GM18520 (cell line): Measurements from ENCODE around the gene PRADC1.
A peak's percentile ranks its signal among the peaks of the same experiment; 100 is the strongest.
"Not testable (repeated sequence)": the region's sequence is repeated elsewhere in the genome, so short reads cannot be mapped to it uniquely, and the experiment has no call there.

ENCODE experiments used
- ATAC-seq: cut with Tn5 transposase; IDR thresholded peaks from one replicate; pipeline ENCODE4 v1.9.1; 2021; ENCODE audit not compliant: unreplicated experiment

Gene PRADC1

GRCh38 chr2:73233154-73233931 is at the start of gene PRADC1:
PRADC1 (minus strand) TSS chr2:73233239; CDS start chr2:73233160, 79 bp downstream.
- peak; percentile 92 for ATAC-seq

GRCh38 chr2:73281244-73281643 is 48.2 kb upstream of the PRADC1 start:
- ATAC-seq, result no peak

- no peak for ATAC-seq
Measured at GRCh38 chr2:73279852-73280251, 46.8 kb upstream of the PRADC1 start.

DNA sequence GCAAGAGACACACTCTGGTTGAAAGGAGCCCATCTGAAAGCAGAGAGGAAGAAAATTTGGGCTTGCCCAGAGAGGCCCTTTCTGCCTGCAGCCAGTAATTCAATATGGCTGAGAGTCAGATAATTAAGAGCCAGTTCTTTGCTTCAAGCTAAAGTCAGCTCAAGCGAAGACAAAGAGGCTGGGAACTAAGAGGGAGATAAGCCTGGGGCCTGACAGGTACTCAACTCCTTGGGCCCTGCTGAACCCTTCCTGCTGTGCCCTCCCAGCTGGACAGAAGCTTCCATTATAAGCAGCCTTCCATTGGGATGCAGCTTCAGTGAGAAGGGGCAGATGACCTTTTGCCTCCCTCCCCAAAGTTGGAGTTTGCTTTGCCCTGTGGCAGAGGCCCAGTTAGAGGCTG is 39.2 kb upstream of the PRADC1 start:
- ATAC-seq, result no peak

GRCh38 chr2:73269686-73270465 is 36.8 kb upstream of the PRADC1 start:
- peak; percentile 13 for ATAC-seq

DNA sequence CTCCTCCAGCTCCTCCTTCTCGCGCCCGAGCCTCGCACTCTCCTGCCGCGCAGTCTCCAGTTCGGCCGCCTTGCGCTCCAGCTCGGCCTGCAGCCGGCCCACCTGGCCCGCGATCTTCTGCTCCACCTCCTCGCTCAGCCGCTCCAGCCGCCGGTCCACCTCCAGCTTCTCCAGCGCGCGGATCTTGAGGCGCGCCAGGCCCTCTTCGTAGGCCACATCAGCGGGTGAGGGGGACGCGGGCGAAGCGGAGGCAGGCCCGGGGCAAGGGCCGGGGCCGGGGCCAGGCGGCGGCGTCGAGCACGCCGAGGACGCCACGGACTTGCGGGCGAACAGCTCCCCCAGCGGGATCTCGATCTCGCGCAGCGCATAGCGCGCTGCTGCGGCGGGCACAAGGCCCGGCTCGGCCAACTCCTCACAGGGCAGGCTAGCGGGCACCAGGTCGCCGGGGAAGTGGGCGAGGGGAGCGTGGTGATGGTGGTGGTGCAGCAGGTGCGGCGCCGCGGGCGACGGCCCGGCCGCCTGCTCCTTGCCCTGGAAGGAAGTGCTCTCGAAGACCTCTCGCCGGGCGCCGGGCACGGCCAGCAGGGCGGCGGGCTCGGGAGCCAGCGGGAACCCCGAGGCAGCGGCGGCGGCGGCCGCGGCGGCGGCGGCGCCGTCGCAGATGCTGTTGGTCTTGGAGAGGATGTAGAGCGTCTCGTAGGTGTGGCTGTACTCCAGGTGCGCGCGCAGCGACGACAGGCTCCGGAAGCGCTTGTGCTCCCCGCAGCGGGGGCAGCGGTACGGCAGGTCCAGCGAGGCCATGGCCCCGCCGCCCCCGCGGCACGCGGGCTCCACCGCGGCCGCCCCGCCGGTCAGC is 36.0 kb upstream of the PRADC1 start:
- peak; percentile 65 for ATAC-seq

DNA sequence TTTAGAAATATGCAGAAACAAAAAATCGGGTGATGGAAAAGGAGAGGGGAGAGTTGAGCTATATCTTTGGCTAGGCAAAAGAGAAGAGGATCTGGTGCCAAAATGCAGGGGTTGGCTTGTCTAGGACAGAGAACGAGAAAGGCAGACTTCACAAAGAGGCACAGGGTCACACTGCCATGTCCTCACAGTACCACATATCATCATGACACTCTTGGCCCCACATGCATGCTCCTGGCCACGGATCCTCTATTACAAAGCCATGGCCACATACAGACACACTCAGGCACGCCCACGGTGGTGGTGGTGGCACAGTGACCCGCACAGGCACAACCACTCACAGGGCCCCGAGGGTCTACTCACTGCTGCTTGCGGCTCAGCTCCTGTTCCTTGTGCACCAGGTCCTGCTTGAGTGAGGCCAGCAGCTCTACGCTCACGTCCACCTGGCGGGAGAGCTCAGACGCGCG is 35.4 kb upstream of the PRADC1 start:
- no peak for ATAC-seq

DNA sequence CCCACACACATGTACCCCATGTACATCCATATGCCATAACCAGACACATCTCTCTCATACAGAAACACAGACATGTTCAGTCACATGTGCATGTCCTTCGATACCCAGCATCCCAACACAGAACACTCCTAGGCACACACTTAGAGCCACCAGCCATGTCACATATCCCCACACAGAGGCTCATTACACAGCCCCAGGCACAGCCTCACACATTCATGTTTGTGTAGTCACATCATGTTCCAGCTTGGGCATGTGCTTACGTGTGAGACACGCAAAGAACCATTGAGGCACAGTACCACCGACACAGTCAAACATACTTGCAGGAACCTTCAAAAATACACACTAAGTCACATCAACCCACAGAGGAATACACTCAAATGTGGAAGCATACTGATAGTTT is 34.0 kb upstream of the PRADC1 start:
- no peak for ATAC-seq

GRCh38 chr2:73266061-73266901 is 33.2 kb upstream of the PRADC1 start:
- ATAC-seq, result no peak

GRCh38 chr2:73265298-73266060 is 32.4 kb upstream of the PRADC1 start:
- no peak for ATAC-seq

- no peak for ATAC-seq
Measured at GRCh38 chr2:73264783-73265182, 31.7 kb upstream of the PRADC1 start.

- ATAC-seq, result no peak
Measured at GRCh38 chr2:73264332-73264606, 31.2 kb upstream of the PRADC1 start.

DNA sequence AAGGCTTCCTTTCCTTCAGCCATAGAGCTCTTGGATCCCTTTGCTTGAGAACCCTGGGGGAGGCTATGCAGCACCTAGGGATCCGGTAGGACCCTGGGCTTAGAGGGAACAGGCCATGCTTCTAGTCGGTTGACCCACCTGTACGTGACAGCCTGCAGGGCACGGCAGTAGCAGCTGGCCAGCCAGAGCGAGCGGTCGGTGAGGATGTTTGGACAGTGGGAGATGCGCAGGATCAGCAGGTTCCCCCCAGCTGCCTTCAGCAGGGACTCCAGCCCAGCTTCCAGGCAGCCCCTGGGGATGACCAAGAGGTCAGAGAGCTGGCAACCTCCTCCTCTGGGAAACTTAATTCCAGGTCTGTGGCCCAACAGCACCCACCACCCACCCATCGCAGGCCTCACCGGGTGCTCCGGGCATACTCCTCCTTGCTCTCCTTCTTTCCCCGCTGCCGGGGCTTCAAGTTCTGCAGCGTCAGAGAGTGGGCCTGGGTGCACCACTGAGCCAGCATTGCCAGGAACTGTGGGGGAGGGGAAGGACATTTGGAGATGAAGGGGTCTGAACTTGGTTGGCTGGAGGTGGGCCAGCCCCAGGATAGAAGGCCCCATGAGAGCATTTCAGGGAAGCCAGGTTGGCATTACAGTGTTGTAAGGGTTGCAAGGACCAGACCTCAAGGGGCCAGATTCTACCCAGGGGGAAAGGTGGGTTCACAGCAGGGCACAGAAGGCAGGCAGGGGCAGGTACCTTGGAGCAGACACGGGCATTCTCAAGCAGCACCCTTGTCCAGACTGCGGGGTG is 30.7 kb upstream of the PRADC1 start:
- no peak for ATAC-seq

DNA sequence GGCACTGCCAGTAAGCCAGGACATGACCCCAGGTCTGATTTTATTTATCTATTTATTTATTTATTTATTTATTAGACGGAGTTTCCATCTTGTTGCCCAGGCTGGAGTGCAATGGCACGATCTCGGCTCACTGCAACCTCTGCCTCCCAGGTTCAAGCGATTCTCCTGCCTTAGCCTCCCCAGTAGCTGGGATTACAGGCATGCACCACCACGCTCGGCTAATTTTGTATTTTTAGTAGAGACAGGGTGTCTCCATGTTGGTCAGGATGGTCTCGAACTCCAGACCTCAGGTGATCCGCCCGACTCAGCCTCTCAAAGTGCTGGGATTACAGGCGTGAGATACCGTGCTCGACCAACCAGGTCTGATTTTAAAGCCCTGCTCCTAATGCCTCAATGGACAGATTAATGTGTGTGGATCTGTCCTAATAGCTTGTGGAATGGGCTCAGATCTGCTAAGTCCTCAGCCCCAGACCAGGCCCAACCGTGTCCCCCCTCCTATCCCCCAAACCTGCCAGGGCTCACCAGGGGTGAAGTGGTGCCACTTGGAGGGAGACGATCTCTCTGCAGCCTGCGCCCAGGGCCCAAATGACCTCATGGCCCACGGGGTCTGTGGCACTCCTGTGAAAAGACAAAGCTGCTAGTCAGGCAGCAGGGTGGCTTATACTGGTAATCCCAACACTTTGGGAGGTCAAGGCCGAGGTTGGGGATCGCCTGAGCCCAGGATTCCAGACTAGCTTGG is 29.8 kb upstream of the PRADC1 start:
- ATAC-seq, result not testable (repeated sequence)

DNA sequence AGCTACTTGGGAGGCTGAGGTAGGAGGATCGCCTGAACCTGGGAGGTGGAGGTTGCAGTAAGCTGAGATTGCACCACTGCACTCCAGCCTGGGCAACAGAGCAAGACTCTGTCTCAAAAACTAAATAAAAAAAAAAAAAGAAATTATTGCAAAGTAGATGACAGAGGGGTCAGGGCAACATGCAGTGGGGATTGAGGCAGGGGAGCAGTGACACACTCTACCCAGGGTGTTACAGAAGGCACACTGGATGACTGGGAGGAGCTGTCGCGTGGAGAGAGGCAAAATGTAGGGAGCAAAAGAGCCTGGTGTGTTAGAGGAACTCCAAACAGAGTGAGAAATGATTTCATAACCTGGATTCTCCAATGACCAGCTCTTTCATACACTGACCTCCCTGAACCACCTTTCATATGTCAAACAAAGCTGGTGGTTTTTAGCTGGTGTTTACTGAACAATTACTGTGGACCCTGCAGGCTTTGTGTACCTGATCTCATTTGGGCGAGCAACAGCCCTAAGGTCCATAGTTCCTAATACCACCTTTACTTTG is 29.1 kb upstream of the PRADC1 start:
- no peak for ATAC-seq

GRCh38 chr2:73260338-73260984 is 27.4 kb upstream of the PRADC1 start:
- ATAC-seq, result no peak

- ATAC-seq, result no peak
Measured at GRCh38 chr2:73259704-73260337, 26.8 kb upstream of the PRADC1 start.
